ENCODE results near the gene GRK5. TPM values are rescaled to one million over a fixed set of nuclear protein-coding genes. Genes with fewer than 3 reads are reported as not detected.
A peak's percentile ranks its signal among the peaks of the same experiment; 100 is the strongest.

The GRK5 gene
- total RNA-seq, 1 donor = 1.8 TPM

- peaks cover 9% of the 10 kb centered on the region for H3K36me3 ChIP-seq (ENCODE audit: insufficient read depth, low read length)
- peaks cover 7% of the 10 kb centered on the region for H3K4me1 ChIP-seq (ENCODE audit: insufficient read depth, low read length)
- H3K4me2 ChIP-seq (ENCODE audit: insufficient read depth, low read length) = no peak overlapping the region
- no peak overlapping the region for H3K4me3 ChIP-seq (ENCODE audit: insufficient read depth, low read length)
- no peak for TF ChIP-seq CTCF (IDR thresholded peaks at IDR 0.05; ENCODE audit: extremely low read depth, low read depth, low read length)
- H3K79me2 ChIP-seq (ENCODE audit: insufficient read depth, low read length) = no peaks in the 10 kb centered on the region
- no peaks in the 10 kb centered on the region for H3K9me3 ChIP-seq (ENCODE audit: low read depth, low read length)
- H3K27ac ChIP-seq (ENCODE audit: low read depth, low read length) = no peak overlapping the region
- H3K27me3 ChIP-seq (ENCODE audit: insufficient read depth, low read length) = no peaks in the 10 kb centered on the region
- H2AFZ ChIP-seq (ENCODE audit: low read length) = no peak overlapping the region
- peaks cover 5% of the 10 kb centered on the region for H4K20me1 ChIP-seq (ENCODE audit: insufficient read depth, low read length)
- DNase-seq (ENCODE audit: insufficient read length, low spot score, missing footprints) = no peak
Observed at GRCh38 chr10:119427263-119427864, 220.0 kb downstream of the GRK5 start.

GRCh38 chr10:119428789-119429188 lies 221.4 kb downstream of the GRK5 start:
- Histone ChIP-seq H3K27ac (ENCODE audit: low read depth, low read length) (no peak overlapping the region), H3K36me3 (ENCODE audit: insufficient read depth, low read length) (peaks cover 9% of the 10 kb centered on the region), H2AFZ (ENCODE audit: low read length) (no peak overlapping the region), H3K9me3 (ENCODE audit: low read depth, low read length) (no peaks in the 10 kb centered on the region), H4K20me1 (ENCODE audit: insufficient read depth, low read length) (peaks cover 3% of the 10 kb centered on the region), H3K4me3 (ENCODE audit: insufficient read depth, low read length) (no peak overlapping the region), H3K4me2 (ENCODE audit: insufficient read depth, low read length) (no peak overlapping the region), H3K4me1 (ENCODE audit: insufficient read depth, low read length) (peaks cover 7% of the 10 kb centered on the region), H3K79me2 (ENCODE audit: insufficient read depth, low read length) (no peaks in the 10 kb centered on the region), H3K27me3 (ENCODE audit: insufficient read depth, low read length) (no peaks in the 10 kb centered on the region)
- TF ChIP-seq CTCF (IDR thresholded peaks at IDR 0.05; ENCODE audit: extremely low read depth, low read depth, low read length) = no peak
- peak; percentile 98 for DNase-seq (ENCODE audit: insufficient read length, low spot score, missing footprints)

- no peaks in the 10 kb centered on the region for H3K27me3 ChIP-seq (ENCODE audit: insufficient read depth, low read length)
- no peak overlapping the region for H3K4me2 ChIP-seq (ENCODE audit: insufficient read depth, low read length)
- no peak overlapping the region for H2AFZ ChIP-seq (ENCODE audit: low read length)
- no peak overlapping the region for H3K27ac ChIP-seq (ENCODE audit: low read depth, low read length)
- no peaks in the 10 kb centered on the region for H3K9me3 ChIP-seq (ENCODE audit: low read depth, low read length)
- no peak overlapping the region for H3K4me3 ChIP-seq (ENCODE audit: insufficient read depth, low read length)
- DNase-seq (ENCODE audit: insufficient read length, low spot score, missing footprints) = peak; percentile 61
- H3K36me3 ChIP-seq (ENCODE audit: insufficient read depth, low read length) = peaks cover 9% of the 10 kb centered on the region
- H3K4me1 ChIP-seq (ENCODE audit: insufficient read depth, low read length) = peaks cover 7% of the 10 kb centered on the region
- no peaks in the 10 kb centered on the region for H4K20me1 ChIP-seq (ENCODE audit: insufficient read depth, low read length)
- H3K79me2 ChIP-seq (ENCODE audit: insufficient read depth, low read length) = no peaks in the 10 kb centered on the region
- no peak for TF ChIP-seq CTCF (IDR thresholded peaks at IDR 0.05; ENCODE audit: extremely low read depth, low read depth, low read length)
Observed at GRCh38 chr10:119429771-119430170, 222.4 kb downstream of the GRK5 start.

- H3K79me2 ChIP-seq (ENCODE audit: insufficient read depth, low read length) = no peaks in the 10 kb centered on the region
- H3K4me3 ChIP-seq (ENCODE audit: insufficient read depth, low read length) = no peak overlapping the region
- no peak overlapping the region for H3K4me2 ChIP-seq (ENCODE audit: insufficient read depth, low read length)
- H3K36me3 ChIP-seq (ENCODE audit: insufficient read depth, low read length) = peaks cover 9% of the 10 kb centered on the region
- DNase-seq (ENCODE audit: insufficient read length, low spot score, missing footprints) = peak; percentile 76
- no peaks in the 10 kb centered on the region for H3K9me3 ChIP-seq (ENCODE audit: low read depth, low read length)
- no peaks in the 10 kb centered on the region for H3K27me3 ChIP-seq (ENCODE audit: insufficient read depth, low read length)
- no peak overlapping the region for H2AFZ ChIP-seq (ENCODE audit: low read length)
- TF ChIP-seq CTCF (IDR thresholded peaks at IDR 0.05; ENCODE audit: extremely low read depth, low read depth, low read length) = no peak
- no peaks in the 10 kb centered on the region for H4K20me1 ChIP-seq (ENCODE audit: insufficient read depth, low read length)
- peaks cover 7% of the 10 kb centered on the region for H3K4me1 ChIP-seq (ENCODE audit: insufficient read depth, low read length)
- H3K27ac ChIP-seq (ENCODE audit: low read depth, low read length) = no peak overlapping the region
Observed at GRCh38 chr10:119431034-119431772, 223.8 kb downstream of the GRK5 start.
